OCI-LY1 (cell line): ENCODE measurements around the gene MEGF6.

ENCODE experiments used
- H2AFZ ChIP-seq: fragments of 200-600 bp; sonication (generic), shearing (Covaris generic); 2 replicates; pipeline ENCODE4 v1.6.0; 2014; ENCODE audit warnings: antibody characterized with exemption, mild to moderate bottlenecking, low read length
- H3F3A ChIP-seq: fragments of 200-600 bp; sonication (generic), shearing (Covaris generic); 2 replicates; pipeline ENCODE4 v1.6.0; 2014; ENCODE audit warnings: mild to moderate bottlenecking, antibody characterized with exemption, low read length, moderate library complexity; ENCODE audit not compliant: insufficient read depth
- H3K27ac ChIP-seq: fragments of 200-600 bp; sonication (generic); 2 replicates; pipeline ENCODE4 v1.5.1; 2014; ENCODE audit warnings: low read length, mixed run types, mild to moderate bottlenecking, low read depth; ENCODE audit not compliant: poor library complexity, severe bottlenecking
- H3K27me3 ChIP-seq: fragments of 200-600 bp; sonication (generic); 2 replicates; pipeline ENCODE4 v1.6.0; 2014; ENCODE audit warnings: antibody characterized with exemption, mild to moderate bottlenecking, low read length, moderate library complexity; ENCODE audit not compliant: insufficient read depth
- H3K36me3 ChIP-seq: fragments of 200-600 bp; sonication (generic); 2 replicates; pipeline ENCODE4 v1.6.1; 2014; ENCODE audit warnings: mild to moderate bottlenecking, antibody characterized with exemption, low read length, moderate library complexity, mixed read lengths; ENCODE audit not compliant: insufficient read depth
- H3K4me1 ChIP-seq: fragments of 200-600 bp; sonication (generic); 2 replicates; pipeline ENCODE4 v1.5.1; 2014; ENCODE audit warnings: mild to moderate bottlenecking, low read length, moderate library complexity; ENCODE audit not compliant: insufficient read depth, severe bottlenecking
- H3K4me2 ChIP-seq: fragments of 200-600 bp; sonication (generic), shearing (Covaris generic); 2 replicates; pipeline ENCODE4 v1.6.1; 2014; ENCODE audit warnings: low read length
- H3K4me3 ChIP-seq: fragments of 200-600 bp; sonication (generic); 2 replicates; pipeline ENCODE4 v1.5.1; 2014; ENCODE audit warnings: low read length, low read depth, mild to moderate bottlenecking, mixed read lengths; ENCODE audit not compliant: poor library complexity, severe bottlenecking
- H3K79me2 ChIP-seq: fragments of 200-600 bp; shearing (Covaris generic); 2 replicates; pipeline ENCODE4 v1.6.1; 2016; ENCODE audit warnings: mixed run types, low read length, mixed read lengths; ENCODE audit not compliant: insufficient read depth
- H3K9ac ChIP-seq: fragments of 200-600 bp; sonication (generic), shearing (Covaris generic); 2 replicates; pipeline ENCODE4 v1.6.1; 2014; ENCODE audit warnings: mild to moderate bottlenecking, low read length, mixed read lengths
- H3K9me2 ChIP-seq: fragments of 200-600 bp; sonication (generic), shearing (Covaris generic); 2 replicates; pipeline ENCODE4 v1.6.1; 2014; ENCODE audit warnings: low read depth, mild to moderate bottlenecking, low read length, mixed read lengths
- H3K9me3 ChIP-seq: fragments of 200-600 bp; shearing (Covaris generic); 2 replicates; pipeline ENCODE4 v1.6.1; 2014; ENCODE audit warnings: low read length, mixed read lengths
- H4K20me1 ChIP-seq: fragments of 200-600 bp; sonication (generic), shearing (Covaris generic); 2 replicates; pipeline ENCODE4 v1.6.0; 2016; ENCODE audit warnings: mild to moderate bottlenecking, low read length; ENCODE audit not compliant: insufficient read depth
- CTCF ChIP-seq: fragments of 200-600 bp; sonication (generic), shearing (Covaris generic); IDR thresholded peaks from 2 replicates; pipeline ENCODE4 v1.5.1; 2017; ENCODE audit warnings: mild to moderate bottlenecking, antibody characterized with exemption, low read length, moderate library complexity, mixed read lengths
- EZH2 ChIP-seq: fragments of 200-600 bp; sonication (generic), shearing (Covaris generic); IDR thresholded peaks from 2 replicates; pipeline ENCODE4 v1.8.0; 2017; ENCODE audit warnings: borderline replicate concordance, mixed run types, mild to moderate bottlenecking, antibody characterized with exemption, low read length, moderate library complexity, mixed read lengths

MEGF6 gene

DNA sequence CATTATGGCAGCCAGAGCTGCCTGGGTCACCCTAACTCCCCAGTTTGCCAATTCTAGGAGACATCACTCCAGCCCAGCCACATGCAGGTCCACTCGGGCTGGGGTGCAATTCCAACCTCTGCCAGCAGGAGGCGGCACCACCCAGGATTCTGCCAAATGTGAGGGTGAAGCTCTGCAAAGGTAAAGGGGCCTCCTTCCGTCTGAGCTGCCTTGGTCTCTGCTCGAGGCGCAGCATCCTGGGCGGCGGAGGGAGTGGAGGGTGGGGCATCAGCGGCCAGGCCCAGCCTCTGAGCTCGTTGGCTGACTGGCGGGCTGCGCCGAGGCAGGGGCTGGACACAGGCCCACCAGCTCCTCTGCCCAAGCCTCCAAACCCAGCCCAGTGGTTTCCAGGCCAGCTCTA is 93.1 kb downstream of the MEGF6 start:
- Histone ChIP-seq H3F3A (no peaks in the 10 kb centered on the region), H3K4me2 (no peak overlapping the region), H3K9me2 (no peaks in the 10 kb centered on the region), H3K4me1 (no peaks in the 10 kb centered on the region), H3K36me3 (no peaks in the 10 kb centered on the region), H3K27ac (no peak overlapping the region), H3K9me3 (no peaks in the 10 kb centered on the region), H3K79me2 (no peaks in the 10 kb centered on the region), H4K20me1 (no peaks in the 10 kb centered on the region), H3K4me3 (no peak overlapping the region), H2AFZ (no peak overlapping the region), H3K27me3 (peaks cover 19% of the 10 kb centered on the region; the same call in 1 of the 2 replicates), H3K9ac (no peak overlapping the region)
- TF ChIP-seq CTCF (peak; percentile 50; the same call in 1 of the 2 replicates), EZH2 (no peak)

- H3K4me2 ChIP-seq: no peak overlapping the region
- H3K36me3 ChIP-seq: no peaks in the 10 kb centered on the region
- no peak overlapping the region for H2AFZ ChIP-seq
- H3K27ac ChIP-seq: no peak overlapping the region
- no peaks in the 10 kb centered on the region for H3K4me1 ChIP-seq
- peaks cover 19% of the 10 kb centered on the region; the same call in 1 of the 2 replicates for H3K27me3 ChIP-seq
- H4K20me1 ChIP-seq: no peaks in the 10 kb centered on the region
- no peak overlapping the region for H3K9ac ChIP-seq
- no peaks in the 10 kb centered on the region for H3K9me3 ChIP-seq
- H3K4me3 ChIP-seq: no peak overlapping the region
- H3F3A ChIP-seq: no peaks in the 10 kb centered on the region
- no peaks in the 10 kb centered on the region for H3K79me2 ChIP-seq
- H3K9me2 ChIP-seq: no peaks in the 10 kb centered on the region
- TF ChIP-seq EZH2: no peak
- TF ChIP-seq CTCF: no peak
Observed at GRCh38 chr1:3516911-3517675, 94.2 kb downstream of the MEGF6 start.

DNA sequence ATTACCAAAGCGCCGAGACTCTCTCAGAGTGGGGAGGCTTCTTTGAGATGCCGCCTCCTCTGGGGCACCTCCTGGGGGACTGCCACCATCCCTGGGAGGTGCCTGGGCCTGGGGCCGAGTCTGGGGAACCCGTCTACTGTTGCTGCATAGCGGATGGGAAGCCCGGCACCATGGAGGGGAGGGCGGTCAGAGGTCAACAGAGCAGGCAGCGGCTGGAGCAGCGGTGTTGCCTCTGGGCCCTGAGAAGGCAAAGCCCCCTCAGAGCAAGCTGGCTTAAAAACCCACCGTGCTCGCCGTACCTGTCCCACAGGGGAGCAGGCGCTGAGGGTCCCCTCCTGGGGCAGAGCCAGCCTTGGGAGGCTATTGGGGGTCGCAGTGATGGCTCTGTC is 94.8 kb downstream of the MEGF6 start:
- TF ChIP-seq CTCF (no peak), EZH2 (no peak)
- Histone ChIP-seq H3K79me2 (no peaks in the 10 kb centered on the region), H3K36me3 (no peaks in the 10 kb centered on the region), H2AFZ (no peak overlapping the region), H3F3A (no peaks in the 10 kb centered on the region), H4K20me1 (no peaks in the 10 kb centered on the region), H3K4me2 (no peak overlapping the region), H3K27me3 (peaks cover 13% of the 10 kb centered on the region; the same call in 1 of the 2 replicates), H3K27ac (no peak overlapping the region), H3K9me3 (no peaks in the 10 kb centered on the region), H3K9ac (no peak overlapping the region), H3K4me1 (no peaks in the 10 kb centered on the region), H3K9me2 (no peaks in the 10 kb centered on the region), H3K4me3 (no peak overlapping the region)
